Left lung (tissue), 10 donors: Measurements from ENCODE around the gene SPG7. TPM values are rescaled to one million over a fixed set of nuclear protein-coding genes. Genes with fewer than 3 reads are reported as not detected.

ENCODE experiments used
- ATAC-seq: fragments of 200-7000 bp; cut with Tn5 transposase; one replicate; pipeline ENCODE4 v1.9.1; 2020; ENCODE audit warnings: moderate library complexity
- DNase-seq, 4 donors: peaks; one replicate each; pipeline ENCODE4 v3.0.0-alpha.2; 2013 to 2020
- H3K27ac ChIP-seq, 2 donors: fragments of 200-600 bp; sonication (generic) in 1 of 2; one replicate each; pipeline versions ENCODE4 v1.5.0 to v1.8.0; 2020 to 2021
- H3K27me3 ChIP-seq, 2 donors: fragments of 200-600 bp; sonication (generic) in 1 of 2; one replicate each; pipeline versions ENCODE4 v1.5.0 to v1.8.0; 2020 to 2021
- H3K36me3 ChIP-seq, 2 donors: fragments of 200-600 bp; sonication (generic) in 1 of 2; one replicate each; pipeline versions ENCODE4 v1.5.0 to v1.8.0; 2020 to 2021
- H3K4me1 ChIP-seq, 2 donors: fragments of 200-600 bp; one replicate each; pipeline ENCODE4 v1.8.0; 2021
- H3K4me3 ChIP-seq, 2 donors: fragments of 200-600 bp; sonication (generic) in 1 of 2; one replicate each; pipeline versions ENCODE4 v1.5.0 to v1.8.0; 2020 to 2021; ENCODE audit warnings: mild to moderate bottlenecking in 1 of 2
- H3K9me3 ChIP-seq, 2 donors: fragments of 200-600 bp; sonication (generic) in 1 of 2; one replicate each; pipeline versions ENCODE4 v1.5.0 to v1.8.0; 2020 to 2021
- intact Hi-C, 2 donors: fragments of 100-400 bp; cut with DNase I; formaldehyde crosslinking; loops; one replicate each; pipeline versions ENCODE4 v1.11.2 to v1.14.2; 2022
- polyA plus RNA-seq, 6 donors: library from polyadenylated mRNA; unstranded; fragments of 120-200 nt; gene quantifications; one replicate each; pipeline ENCODE4 v1.2.1, GENCODE V29; 2013; ENCODE audit not compliant: insufficient read length in 6 of 6
- total RNA-seq, 2 donors: library from RNA; stranded (reverse); fragmentation: NEBNext Ultra II Directional; extraction: Animal tissue kit (Norgen Biotek cat#: 25700); gene quantifications; one replicate each; pipeline ENCODE4 v1.2.1, GENCODE V29; 2021
- TF ChIP-seq, protein P1 (sequence below), 2 donors: fragments of 200-600 bp; sonication (generic) in 1 of 2; IDR thresholded peaks; one replicate each; pipeline versions ENCODE4 v1.5.0 to v1.8.0; 2021; ENCODE audit warnings: antibody characterized with exemption in 2 of 2
- donor health status: DM: no; HTN: yes; CAD: no.
- donor health status: DM: no; HTN: no; CAD: no.

SPG7 gene
- total and polyA plus RNA-seq, 8 donors = 79.3 to 148 (median 121) TPM

DNA sequence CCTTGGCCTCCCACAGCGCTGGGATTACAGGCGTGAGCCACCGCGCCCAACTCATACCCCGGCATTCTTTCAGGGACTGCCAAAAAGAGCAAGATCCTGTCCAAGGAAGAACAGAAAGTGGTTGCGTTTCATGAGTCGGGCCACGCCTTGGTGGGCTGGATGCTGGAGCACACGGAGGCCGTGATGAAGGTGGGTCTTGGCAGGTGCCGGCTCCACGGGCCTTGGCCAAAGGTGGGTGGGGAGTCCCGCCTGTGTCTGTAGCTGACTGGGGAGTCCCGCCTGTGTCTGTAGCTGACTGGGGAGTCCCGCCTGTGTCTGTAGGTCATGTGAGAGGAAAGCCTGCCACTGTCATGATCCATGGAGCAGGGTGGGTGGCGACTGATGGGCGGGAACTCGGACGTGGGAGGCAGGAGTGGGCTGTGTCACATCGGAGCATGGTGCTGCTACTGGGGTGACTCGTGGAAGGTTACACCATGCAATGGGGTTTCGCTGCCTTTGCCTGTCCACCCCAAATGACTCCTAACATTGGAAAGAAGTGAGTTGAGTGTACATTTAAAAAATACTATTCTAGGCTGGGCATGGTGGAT is 42.3 kb downstream of the SPG7 start:
- ATAC-seq (no peak), DNase-seq (no peak)
- Histone ChIP-seq H3K27me3 (no peaks in the 10 kb centered on the region), H3K4me1 (no peaks in the 10 kb centered on the region), H3K4me3 (no peak overlapping the region), H3K9me3 (no peaks in the 10 kb centered on the region), H3K36me3 (peaks cover 0 to 100% of the 10 kb centered on the region in 2 donors), H3K27ac (no peak overlapping the region)
- intact Hi-C loops = loop anchor here in 1 of 2 donors (10.0 kb wide), 1 partner anchor 216 kb away; no protein-coding TSS in a partner anchor
- TF ChIP-seq, protein P1, sequence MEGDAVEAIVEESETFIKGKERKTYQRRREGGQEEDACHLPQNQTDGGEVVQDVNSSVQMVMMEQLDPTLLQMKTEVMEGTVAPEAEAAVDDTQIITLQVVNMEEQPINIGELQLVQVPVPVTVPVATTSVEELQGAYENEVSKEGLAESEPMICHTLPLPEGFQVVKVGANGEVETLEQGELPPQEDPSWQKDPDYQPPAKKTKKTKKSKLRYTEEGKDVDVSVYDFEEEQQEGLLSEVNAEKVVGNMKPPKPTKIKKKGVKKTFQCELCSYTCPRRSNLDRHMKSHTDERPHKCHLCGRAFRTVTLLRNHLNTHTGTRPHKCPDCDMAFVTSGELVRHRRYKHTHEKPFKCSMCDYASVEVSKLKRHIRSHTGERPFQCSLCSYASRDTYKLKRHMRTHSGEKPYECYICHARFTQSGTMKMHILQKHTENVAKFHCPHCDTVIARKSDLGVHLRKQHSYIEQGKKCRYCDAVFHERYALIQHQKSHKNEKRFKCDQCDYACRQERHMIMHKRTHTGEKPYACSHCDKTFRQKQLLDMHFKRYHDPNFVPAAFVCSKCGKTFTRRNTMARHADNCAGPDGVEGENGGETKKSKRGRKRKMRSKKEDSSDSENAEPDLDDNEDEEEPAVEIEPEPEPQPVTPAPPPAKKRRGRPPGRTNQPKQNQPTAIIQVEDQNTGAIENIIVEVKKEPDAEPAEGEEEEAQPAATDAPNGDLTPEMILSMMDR (IDR thresholded peaks at IDR 0.05) = no peak

DNA sequence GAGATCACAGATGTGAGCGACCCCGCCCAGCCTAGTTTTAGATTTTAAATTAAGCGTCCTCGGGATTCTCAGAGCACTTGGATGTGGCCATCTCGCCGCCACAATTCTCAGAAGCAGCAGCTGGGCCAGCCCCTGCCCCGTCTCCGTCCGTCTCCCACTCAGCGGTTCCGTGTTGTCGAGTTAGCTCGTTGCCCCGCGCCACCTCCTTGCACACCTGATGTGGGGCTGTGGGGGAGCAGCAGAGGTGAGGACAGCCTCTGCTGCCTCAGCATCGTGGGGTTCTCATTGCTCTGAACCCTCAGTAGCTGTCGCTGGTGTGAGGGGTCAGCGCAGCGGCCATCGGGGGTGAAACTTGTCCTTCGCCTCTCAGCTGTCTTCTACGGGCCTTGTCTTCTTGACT is 44.1 kb downstream of the SPG7 start:
- Histone ChIP-seq H3K36me3 (peaks cover 0 to 98% of the 10 kb centered on the region in 2 donors), H3K27ac (no peak overlapping the region), H3K4me1 (peaks cover 0 to 5% of the 10 kb centered on the region in 2 donors), H3K4me3 (no peak overlapping the region), H3K9me3 (no peaks in the 10 kb centered on the region), H3K27me3 (no peaks in the 10 kb centered on the region)
- no peak for DNase-seq
- TF ChIP-seq, protein P1 (IDR thresholded peaks at IDR 0.05) = no peak
- ATAC-seq = no peak
- intact Hi-C loops = loop anchor here in 1 of 2 donors (10.0 kb wide), 1 partner anchor 218 kb away; no protein-coding TSS in a partner anchor

DNA sequence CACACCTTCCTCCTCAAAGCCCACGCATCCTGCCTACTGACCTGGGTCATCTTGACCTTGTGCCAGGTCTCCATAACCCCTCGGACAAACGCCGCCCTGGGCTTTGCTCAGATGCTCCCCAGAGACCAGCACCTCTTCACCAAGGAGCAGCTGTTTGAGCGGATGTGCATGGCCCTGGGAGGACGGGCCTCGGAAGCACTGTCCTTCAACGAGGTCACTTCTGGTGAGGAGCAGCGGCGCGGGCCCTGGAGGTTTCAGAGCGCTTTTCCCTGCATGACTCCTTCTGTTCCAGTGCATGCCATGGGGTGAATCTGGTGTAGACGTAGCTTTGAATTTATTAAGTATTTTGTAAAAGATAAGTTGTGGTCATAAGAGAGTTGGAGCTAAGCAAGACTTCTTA is 44.7 kb downstream of the SPG7 start:
- Histone ChIP-seq H3K9me3 (no peaks in the 10 kb centered on the region), H3K4me3 (no peak overlapping the region), H3K36me3 (peaks cover 0 to 95% of the 10 kb centered on the region in 2 donors), H3K27me3 (no peaks in the 10 kb centered on the region), H3K4me1 (peaks cover 0 to 11% of the 10 kb centered on the region in 2 donors), H3K27ac (no peak overlapping the region)
- DNase-seq (no peak), ATAC-seq (no peak)
- TF ChIP-seq, protein P1 (IDR thresholded peaks at IDR 0.05) = no peak
- intact Hi-C loops = loop anchor here in 1 of 2 donors (10.0 kb wide), 1 partner anchor 218 kb away; no protein-coding TSS in a partner anchor

- H3K27ac ChIP-seq = no peak overlapping the region
- H3K9me3 ChIP-seq = no peaks in the 10 kb centered on the region
- H3K4me3 ChIP-seq = no peak overlapping the region
- H3K4me1 ChIP-seq = peaks cover 0 to 18% of the 10 kb centered on the region in 2 donors
- DNase-seq (no peak), ATAC-seq (no peak)
- no peaks in the 10 kb centered on the region for H3K27me3 ChIP-seq
- TF ChIP-seq, protein P1 (IDR thresholded peaks at IDR 0.05) = no peak
- peaks cover 0 to 87% of the 10 kb centered on the region in 2 donors for H3K36me3 ChIP-seq
- intact Hi-C loops = loop anchor here in 1 of 2 donors (10.0 kb wide), 1 partner anchor 219 kb away; no protein-coding TSS in a partner anchor
Observed at GRCh38 chr16:89553733-89554132, 45.5 kb downstream of the SPG7 start.

DNA sequence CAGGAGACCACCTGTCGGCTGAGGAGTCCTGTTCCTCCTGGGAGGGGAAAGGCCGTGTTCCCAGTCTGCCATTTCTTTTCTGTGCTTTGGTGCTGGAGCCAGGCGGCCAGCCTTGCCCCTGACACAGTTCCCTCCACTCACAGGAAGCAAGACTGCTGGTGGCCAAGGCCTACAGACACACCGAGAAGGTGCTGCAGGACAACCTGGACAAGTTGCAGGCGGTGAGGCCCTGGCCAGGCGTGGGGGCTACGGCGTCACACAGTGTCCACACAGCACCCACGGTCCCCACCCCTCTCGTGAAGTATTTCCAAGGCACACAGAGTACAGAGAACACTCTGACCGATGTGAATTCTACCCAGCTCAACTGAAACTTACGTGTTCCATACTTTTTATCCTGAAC is 46.1 kb downstream of the SPG7 start:
- DNase-seq = no peak
- H3K36me3 ChIP-seq = peaks cover 0 to 81% of the 10 kb centered on the region in 2 donors

More for the DNA sequence above, 46.1 kb downstream of the SPG7 start:
- TF ChIP-seq, protein P1 (IDR thresholded peaks at IDR 0.05) = no peak
- Histone ChIP-seq H3K4me1 (peaks cover 0 to 24% of the 10 kb centered on the region in 2 donors), H3K27me3 (no peaks in the 10 kb centered on the region), H3K4me3 (no peak overlapping the region), H3K9me3 (no peaks in the 10 kb centered on the region), H3K27ac (no peak overlapping the region)
- no peak for ATAC-seq
- intact Hi-C loops = loop anchor here in 1 of 2 donors (10.0 kb wide), 1 partner anchor 220 kb away; no protein-coding TSS in a partner anchor
